ENCODE results near the gene TGFBR3.

DNA sequence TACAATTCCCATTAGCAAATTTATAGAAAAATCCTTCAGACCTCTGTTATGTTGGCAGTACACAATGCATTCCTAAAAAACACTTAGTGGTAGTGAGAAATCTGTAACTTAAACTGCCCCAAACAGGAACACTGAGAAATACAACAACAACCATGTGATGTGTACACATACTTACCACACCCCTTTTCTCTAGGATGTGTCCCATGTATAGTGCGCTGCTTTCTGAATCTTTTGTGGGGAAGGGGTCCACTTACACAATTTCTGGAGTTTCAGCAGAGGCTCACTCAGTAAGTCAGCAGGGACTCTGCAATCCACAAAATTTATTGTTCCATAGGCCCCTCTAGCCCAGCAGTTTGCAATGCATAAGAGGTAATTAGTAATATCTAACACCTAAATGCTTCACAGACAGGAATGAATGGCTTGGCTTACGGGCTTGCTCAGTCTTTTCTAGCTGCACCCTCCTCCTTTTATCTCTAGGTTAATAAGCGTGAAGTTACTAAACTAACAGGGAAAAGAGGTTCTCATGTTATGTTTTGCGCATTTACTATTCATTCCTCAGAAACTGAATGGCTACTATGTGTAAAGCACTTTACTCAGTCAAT lies 115.2 kb downstream of the TGFBR3 start:
- TF ChIP-seq, protein P1, sequence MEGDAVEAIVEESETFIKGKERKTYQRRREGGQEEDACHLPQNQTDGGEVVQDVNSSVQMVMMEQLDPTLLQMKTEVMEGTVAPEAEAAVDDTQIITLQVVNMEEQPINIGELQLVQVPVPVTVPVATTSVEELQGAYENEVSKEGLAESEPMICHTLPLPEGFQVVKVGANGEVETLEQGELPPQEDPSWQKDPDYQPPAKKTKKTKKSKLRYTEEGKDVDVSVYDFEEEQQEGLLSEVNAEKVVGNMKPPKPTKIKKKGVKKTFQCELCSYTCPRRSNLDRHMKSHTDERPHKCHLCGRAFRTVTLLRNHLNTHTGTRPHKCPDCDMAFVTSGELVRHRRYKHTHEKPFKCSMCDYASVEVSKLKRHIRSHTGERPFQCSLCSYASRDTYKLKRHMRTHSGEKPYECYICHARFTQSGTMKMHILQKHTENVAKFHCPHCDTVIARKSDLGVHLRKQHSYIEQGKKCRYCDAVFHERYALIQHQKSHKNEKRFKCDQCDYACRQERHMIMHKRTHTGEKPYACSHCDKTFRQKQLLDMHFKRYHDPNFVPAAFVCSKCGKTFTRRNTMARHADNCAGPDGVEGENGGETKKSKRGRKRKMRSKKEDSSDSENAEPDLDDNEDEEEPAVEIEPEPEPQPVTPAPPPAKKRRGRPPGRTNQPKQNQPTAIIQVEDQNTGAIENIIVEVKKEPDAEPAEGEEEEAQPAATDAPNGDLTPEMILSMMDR (tag by site-specific recombination; IDR thresholded peaks at IDR 0.05) = no peak
- TF ChIP-seq ZNF404 (tag by site-specific recombination; IDR thresholded peaks at IDR 0.05) = no peak
- TF ChIP-seq, protein P2, sequence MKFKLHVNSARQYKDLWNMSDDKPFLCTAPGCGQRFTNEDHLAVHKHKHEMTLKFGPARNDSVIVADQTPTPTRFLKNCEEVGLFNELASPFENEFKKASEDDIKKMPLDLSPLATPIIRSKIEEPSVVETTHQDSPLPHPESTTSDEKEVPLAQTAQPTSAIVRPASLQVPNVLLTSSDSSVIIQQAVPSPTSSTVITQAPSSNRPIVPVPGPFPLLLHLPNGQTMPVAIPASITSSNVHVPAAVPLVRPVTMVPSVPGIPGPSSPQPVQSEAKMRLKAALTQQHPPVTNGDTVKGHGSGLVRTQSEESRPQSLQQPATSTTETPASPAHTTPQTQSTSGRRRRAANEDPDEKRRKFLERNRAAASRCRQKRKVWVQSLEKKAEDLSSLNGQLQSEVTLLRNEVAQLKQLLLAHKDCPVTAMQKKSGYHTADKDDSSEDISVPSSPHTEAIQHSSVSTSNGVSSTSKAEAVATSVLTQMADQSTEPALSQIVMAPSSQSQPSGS (tag by site-specific recombination; IDR thresholded peaks at IDR 0.05; ENCODE audit: low read depth) = no peak
- TF ChIP-seq SETDB1 (IDR thresholded peaks at IDR 0.05; ENCODE audit: insufficient read length, low read length) = no peak
- TF ChIP-seq, protein P3, sequence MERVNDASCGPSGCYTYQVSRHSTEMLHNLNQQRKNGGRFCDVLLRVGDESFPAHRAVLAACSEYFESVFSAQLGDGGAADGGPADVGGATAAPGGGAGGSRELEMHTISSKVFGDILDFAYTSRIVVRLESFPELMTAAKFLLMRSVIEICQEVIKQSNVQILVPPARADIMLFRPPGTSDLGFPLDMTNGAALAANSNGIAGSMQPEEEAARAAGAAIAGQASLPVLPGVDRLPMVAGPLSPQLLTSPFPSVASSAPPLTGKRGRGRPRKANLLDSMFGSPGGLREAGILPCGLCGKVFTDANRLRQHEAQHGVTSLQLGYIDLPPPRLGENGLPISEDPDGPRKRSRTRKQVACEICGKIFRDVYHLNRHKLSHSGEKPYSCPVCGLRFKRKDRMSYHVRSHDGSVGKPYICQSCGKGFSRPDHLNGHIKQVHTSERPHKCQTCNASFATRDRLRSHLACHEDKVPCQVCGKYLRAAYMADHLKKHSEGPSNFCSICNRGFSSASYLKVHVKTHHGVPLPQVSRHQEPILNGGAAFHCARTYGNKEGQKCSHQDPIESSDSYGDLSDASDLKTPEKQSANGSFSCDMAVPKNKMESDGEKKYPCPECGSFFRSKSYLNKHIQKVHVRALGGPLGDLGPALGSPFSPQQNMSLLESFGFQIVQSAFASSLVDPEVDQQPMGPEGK (tag by site-specific recombination; IDR thresholded peaks at IDR 0.05) = no peak
- TF ChIP-seq, protein P4, sequence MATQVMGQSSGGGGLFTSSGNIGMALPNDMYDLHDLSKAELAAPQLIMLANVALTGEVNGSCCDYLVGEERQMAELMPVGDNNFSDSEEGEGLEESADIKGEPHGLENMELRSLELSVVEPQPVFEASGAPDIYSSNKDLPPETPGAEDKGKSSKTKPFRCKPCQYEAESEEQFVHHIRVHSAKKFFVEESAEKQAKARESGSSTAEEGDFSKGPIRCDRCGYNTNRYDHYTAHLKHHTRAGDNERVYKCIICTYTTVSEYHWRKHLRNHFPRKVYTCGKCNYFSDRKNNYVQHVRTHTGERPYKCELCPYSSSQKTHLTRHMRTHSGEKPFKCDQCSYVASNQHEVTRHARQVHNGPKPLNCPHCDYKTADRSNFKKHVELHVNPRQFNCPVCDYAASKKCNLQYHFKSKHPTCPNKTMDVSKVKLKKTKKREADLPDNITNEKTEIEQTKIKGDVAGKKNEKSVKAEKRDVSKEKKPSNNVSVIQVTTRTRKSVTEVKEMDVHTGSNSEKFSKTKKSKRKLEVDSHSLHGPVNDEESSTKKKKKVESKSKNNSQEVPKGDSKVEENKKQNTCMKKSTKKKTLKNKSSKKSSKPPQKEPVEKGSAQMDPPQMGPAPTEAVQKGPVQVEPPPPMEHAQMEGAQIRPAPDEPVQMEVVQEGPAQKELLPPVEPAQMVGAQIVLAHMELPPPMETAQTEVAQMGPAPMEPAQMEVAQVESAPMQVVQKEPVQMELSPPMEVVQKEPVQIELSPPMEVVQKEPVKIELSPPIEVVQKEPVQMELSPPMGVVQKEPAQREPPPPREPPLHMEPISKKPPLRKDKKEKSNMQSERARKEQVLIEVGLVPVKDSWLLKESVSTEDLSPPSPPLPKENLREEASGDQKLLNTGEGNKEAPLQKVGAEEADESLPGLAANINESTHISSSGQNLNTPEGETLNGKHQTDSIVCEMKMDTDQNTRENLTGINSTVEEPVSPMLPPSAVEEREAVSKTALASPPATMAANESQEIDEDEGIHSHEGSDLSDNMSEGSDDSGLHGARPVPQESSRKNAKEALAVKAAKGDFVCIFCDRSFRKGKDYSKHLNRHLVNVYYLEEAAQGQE (tag by site-specific recombination; IDR thresholded peaks at IDR 0.05) = no peak
- no peak for TF ChIP-seq ZNF501 (tag by site-specific recombination; IDR thresholded peaks at IDR 0.05)
- no peak for TF ChIP-seq ZNF521 (tag by site-specific recombination; IDR thresholded peaks at IDR 0.05)
- peak; percentile 54 for TF ChIP-seq FEZF1 (tag by site-specific recombination; IDR thresholded peaks at IDR 0.05)
- TF ChIP-seq, protein P5, sequence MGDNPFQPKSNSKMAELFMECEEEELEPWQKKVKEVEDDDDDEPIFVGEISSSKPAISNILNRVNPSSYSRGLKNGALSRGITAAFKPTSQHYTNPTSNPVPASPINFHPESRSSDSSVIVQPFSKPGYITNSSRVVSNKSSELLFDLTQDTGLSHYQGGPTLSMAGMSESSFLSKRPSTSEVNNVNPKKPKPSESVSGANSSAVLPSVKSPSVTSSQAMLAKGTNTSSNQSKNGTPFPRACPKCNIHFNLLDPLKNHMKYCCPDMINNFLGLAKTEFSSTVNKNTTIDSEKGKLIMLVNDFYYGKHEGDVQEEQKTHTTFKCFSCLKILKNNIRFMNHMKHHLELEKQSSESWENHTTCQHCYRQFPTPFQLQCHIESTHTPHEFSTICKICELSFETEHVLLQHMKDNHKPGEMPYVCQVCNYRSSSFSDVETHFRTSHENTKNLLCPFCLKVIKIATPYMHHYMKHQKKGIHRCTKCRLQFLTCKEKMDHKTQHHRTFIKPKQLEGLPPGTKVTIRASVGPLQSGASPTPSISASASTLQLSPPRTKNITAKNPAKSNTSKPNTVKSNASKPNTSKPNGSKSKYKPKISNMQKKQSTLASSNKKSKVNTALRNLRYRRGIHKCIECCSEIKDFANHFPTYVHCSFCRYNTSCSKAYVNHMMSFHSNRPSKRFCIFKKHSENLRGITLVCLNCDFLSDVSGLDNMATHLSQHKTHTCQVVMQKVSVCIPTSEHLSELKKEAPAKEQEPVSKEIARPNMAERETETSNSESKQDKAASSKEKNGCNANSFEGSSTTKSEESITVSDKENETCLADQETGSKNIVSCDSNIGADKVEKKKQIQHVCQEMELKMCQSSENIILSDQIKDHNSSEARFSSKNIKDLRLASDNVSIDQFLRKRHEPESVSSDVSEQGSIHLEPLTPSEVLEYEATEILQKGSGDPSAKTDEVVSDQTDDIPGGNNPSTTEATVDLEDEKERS (tag by site-specific recombination; IDR thresholded peaks at IDR 0.05) = no peak
- TF ChIP-seq ZBTB17 (tag by site-specific recombination; IDR thresholded peaks at IDR 0.05) = no peak
- TF ChIP-seq, protein P6, sequence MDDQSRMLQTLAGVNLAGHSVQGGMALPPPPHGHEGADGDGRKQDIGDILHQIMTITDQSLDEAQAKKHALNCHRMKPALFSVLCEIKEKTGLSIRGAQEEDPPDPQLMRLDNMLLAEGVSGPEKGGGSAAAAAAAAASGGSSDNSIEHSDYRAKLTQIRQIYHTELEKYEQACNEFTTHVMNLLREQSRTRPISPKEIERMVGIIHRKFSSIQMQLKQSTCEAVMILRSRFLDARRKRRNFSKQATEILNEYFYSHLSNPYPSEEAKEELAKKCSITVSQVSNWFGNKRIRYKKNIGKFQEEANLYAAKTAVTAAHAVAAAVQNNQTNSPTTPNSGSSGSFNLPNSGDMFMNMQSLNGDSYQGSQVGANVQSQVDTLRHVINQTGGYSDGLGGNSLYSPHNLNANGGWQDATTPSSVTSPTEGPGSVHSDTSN (CRISPR knock-in tag; IDR thresholded peaks at IDR 0.05) = no peak
